Neutrophil (primary cell): Measurements from ENCODE around the gene CPNE9.

Source experiments
- H3K27ac ChIP-seq: fragments of 200-600 bp; sonication (generic); 2 replicates; pipeline ENCODE4 v1.5.1; 2016; ENCODE audit warnings: mild to moderate bottlenecking, moderate library complexity
- H3K27me3 ChIP-seq: fragments of 200-600 bp; sonication (generic); 2 replicates; pipeline ENCODE4 v1.6.0; 2016; ENCODE audit warnings: mild to moderate bottlenecking
- H3K36me3 ChIP-seq: fragments of 200-600 bp; sonication (generic); 2 replicates; pipeline ENCODE4 v1.5.1; 2017
- H3K4me1 ChIP-seq, 2 experiments: fragments of 200-600 bp in 1 of 2; sonication (generic) in 1 of 2; 1 replicate in 1 of 2; 2 replicates in 1 of 2; pipeline versions ENCODE4 v1.5.1 to v1.6.1; 2013 to 2016; ENCODE audit warnings: low read depth in 1 of 2, low read length in 1 of 2, mild to moderate bottlenecking in 1 of 2, moderate library complexity in 1 of 2; ENCODE audit not compliant: control insufficient read depth in 1 of 2, insufficient read depth in 1 of 2
- H3K4me3 ChIP-seq, 2 experiments: fragments of 200-600 bp in 1 of 2; sonication (generic) in 1 of 2; 1 replicate in 1 of 2; 2 replicates in 1 of 2; pipeline ENCODE4 v1.5.1; 2013 to 2016; ENCODE audit warnings: low read depth in 1 of 2, low read length in 1 of 2, mild to moderate bottlenecking in 1 of 2, moderate library complexity in 1 of 2
- H3K9me3 ChIP-seq: fragments of 200-600 bp; sonication (generic); 2 replicates; pipeline ENCODE4 v1.5.1; 2016
- CTCF ChIP-seq: fragments of 200-600 bp; sonication (generic); IDR thresholded peaks from 2 replicates; pipeline ENCODE4 v1.5.1; 2016; ENCODE audit warnings: antibody characterized with exemption

CPNE9 gene

DNA sequence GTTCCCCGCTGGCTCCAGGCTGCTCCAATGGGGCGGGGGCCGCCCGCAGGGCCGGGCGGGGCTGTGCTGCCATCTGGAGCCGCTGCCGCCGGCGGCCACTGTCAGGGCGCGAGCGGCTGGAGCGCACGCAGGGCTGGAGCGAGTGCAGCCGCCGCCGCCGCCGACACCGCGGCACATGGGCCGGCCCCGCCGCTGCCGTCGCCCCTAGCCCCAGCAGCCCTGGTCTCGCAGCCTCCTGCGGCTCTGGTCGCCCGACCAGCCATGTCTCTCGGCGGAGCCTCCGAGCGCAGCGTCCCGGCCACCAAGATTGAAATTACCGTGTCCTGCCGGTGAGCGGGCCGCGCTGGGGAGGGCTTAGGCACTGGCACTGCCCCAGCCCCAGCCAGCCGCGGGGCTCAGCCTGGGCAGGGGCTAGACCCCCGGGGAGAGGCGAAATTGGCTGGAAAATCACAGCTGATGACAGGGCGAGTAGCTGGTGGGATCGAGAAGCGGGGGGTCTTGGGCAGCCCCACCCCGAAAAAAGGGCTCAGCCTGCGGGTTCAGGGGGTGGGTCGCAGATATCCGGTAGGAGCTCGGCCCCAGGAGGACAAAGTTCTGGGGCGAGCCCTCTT is at the start of gene CPNE9:
Gene CPNE9 (plus strand): TSS at position 98 of the 611 bp plus-strand sequence. CDS start 164 bp downstream, at position 262.
- peaks cover 0 to 16% of the 10 kb centered on the region in 2 experiments for H3K4me1 ChIP-seq
- H3K4me3 ChIP-seq: no peak within 1 kb of the TSS
- no peaks in the 10 kb centered on the region for H3K9me3 ChIP-seq
- TF ChIP-seq CTCF: no peak
- no peak within 1 kb of the TSS for H3K27ac ChIP-seq
- H3K27me3 ChIP-seq: peaks cover 44% of the 10 kb centered on the region
- peaks cover 47% of the 10 kb centered on the region for H3K36me3 ChIP-seq

GRCh38 chr3:9659849-9660248 is 43.8 kb upstream of the CPNE9 start:
- no peaks in the 10 kb centered on the region for H3K9me3 ChIP-seq
- no peak for TF ChIP-seq CTCF
- H3K4me3 ChIP-seq: no peak overlapping the region
- no peaks in the 10 kb centered on the region for H3K27me3 ChIP-seq
- no peaks in the 10 kb centered on the region for H3K4me1 ChIP-seq
- peaks cover 99% of the 10 kb centered on the region for H3K36me3 ChIP-seq
- H3K27ac ChIP-seq: no peak overlapping the region

- H3K27me3 ChIP-seq: no peaks in the 10 kb centered on the region
- H3K4me3 ChIP-seq: no peak overlapping the region
- H3K9me3 ChIP-seq: no peaks in the 10 kb centered on the region
- TF ChIP-seq CTCF: no peak
- peaks cover 99% of the 10 kb centered on the region for H3K36me3 ChIP-seq
- H3K27ac ChIP-seq: no peak overlapping the region
- H3K4me1 ChIP-seq: no peaks in the 10 kb centered on the region
Measured at GRCh38 chr3:9660972-9661371, 42.7 kb upstream of the CPNE9 start.

GRCh38 chr3:9664119-9664751 is 39.4 kb upstream of the CPNE9 start:
- Histone ChIP-seq H3K27me3 (no peaks in the 10 kb centered on the region), H3K27ac (no peak overlapping the region), H3K36me3 (peaks cover 99% of the 10 kb centered on the region), H3K4me1 (no peaks in the 10 kb centered on the region), H3K4me3 (no peak overlapping the region), H3K9me3 (no peaks in the 10 kb centered on the region)
- TF ChIP-seq CTCF: no peak

DNA sequence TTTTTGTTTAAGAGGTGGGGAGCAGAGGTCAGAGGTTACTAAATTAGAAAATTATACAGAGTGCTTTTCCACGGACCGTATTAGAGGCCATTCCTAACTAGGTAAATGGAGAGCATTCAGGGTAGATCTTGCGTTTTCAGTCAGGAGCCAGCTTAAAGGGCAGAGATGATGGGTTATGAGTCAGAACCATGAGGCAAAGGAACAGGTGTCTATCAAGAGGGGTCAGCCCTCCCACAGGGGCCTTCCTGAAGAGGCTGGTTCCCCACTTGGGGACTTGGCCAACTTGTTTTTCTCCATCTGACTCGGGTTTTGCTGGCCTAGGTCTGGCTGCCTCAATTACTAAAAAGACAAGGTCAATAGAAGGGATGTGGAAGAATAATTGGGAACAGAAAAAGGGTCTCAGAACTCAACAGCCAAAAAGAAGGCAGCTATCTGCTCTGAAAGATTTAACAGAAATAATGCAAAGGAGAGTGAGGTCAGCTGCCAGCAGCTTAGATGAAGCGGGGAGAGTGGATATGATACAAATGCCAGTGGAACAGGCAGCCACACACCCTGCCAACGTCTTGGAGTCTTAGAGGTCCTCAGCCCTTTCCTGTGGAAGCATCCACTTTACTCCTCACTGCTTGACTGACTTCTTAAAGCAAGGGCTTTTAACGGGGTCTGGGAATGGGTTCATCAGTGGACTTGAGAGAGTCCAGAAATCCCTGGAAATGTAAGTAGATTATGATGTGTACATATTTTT is 36.8 kb upstream of the CPNE9 start:
- Histone ChIP-seq H3K9me3 (no peaks in the 10 kb centered on the region), H3K27ac (no peak overlapping the region), H3K27me3 (no peaks in the 10 kb centered on the region), H3K36me3 (peaks cover 99% of the 10 kb centered on the region), H3K4me1 (no peaks in the 10 kb centered on the region), H3K4me3 (no peak overlapping the region)
- no peak for TF ChIP-seq CTCF
